Mesenchymal stem cell (in vitro differentiated cells and primary cell): Measurements from ENCODE around the gene COL4A5.
"Not testable (repeated sequence)": the region's sequence is repeated elsewhere in the genome, so short reads cannot be mapped to it uniquely, and the experiment has no call there.

Experiments
- DNase-seq: peaks from one replicate; pipeline ENCODE4 v3.0.0-alpha.2; 2013
- H2AFZ ChIP-seq: one replicate; pipeline ENCODE4 v1.6.1; 2013; ENCODE audit warnings: low read depth, mild to moderate bottlenecking, control low read depth, inconsistent platforms, low read length, moderate library complexity
- H2AK5ac ChIP-seq: 2 replicates; pipeline ENCODE4 v1.6.1; 2013; ENCODE audit warnings: low read length, moderate library complexity, mild to moderate bottlenecking, inconsistent platforms; ENCODE audit not compliant: severe bottlenecking
- H2BK120ac ChIP-seq: one replicate; pipeline ENCODE4 v1.6.1; 2013; ENCODE audit warnings: low read depth, mild to moderate bottlenecking, inconsistent platforms, low read length, moderate library complexity
- H2BK12ac ChIP-seq, 2 experiments: one replicate each; pipeline ENCODE4 v1.6.1; 2013; ENCODE audit warnings: inconsistent platforms in 2 of 2, low read length in 2 of 2, mild to moderate bottlenecking in 2 of 2, moderate library complexity in 2 of 2, control low read depth in 1 of 2
- H2BK15ac ChIP-seq: one replicate; pipeline ENCODE4 v1.6.1; 2013; ENCODE audit warnings: mild to moderate bottlenecking, low read depth, inconsistent platforms; ENCODE audit not compliant: poor library complexity, severe bottlenecking
- H2BK5ac ChIP-seq: 2 replicates; pipeline ENCODE4 v1.6.1; 2013; ENCODE audit warnings: low read depth, mild to moderate bottlenecking, low read length, control low read depth, inconsistent platforms; ENCODE audit not compliant: poor library complexity, severe bottlenecking
- H3K14ac ChIP-seq, 2 experiments: one replicate each; pipeline ENCODE4 v1.6.1; 2013; ENCODE audit warnings: inconsistent platforms in 2 of 2, low read length in 2 of 2, control low read depth in 1 of 2, mild to moderate bottlenecking in 1 of 2, moderate library complexity in 1 of 2
- H3K18ac ChIP-seq, 2 experiments: one replicate each; pipeline ENCODE4 v1.6.1; 2013; ENCODE audit warnings: inconsistent platforms in 2 of 2, low read length in 2 of 2, control low read depth in 1 of 2, low read depth in 1 of 2, mild to moderate bottlenecking in 1 of 2
- H3K23ac ChIP-seq, 2 experiments: one replicate each; pipeline ENCODE4 v1.6.1; 2013; ENCODE audit warnings: inconsistent platforms in 2 of 2, low read length in 2 of 2, mild to moderate bottlenecking in 2 of 2, moderate library complexity in 2 of 2, control low read depth in 1 of 2
- H3K27ac ChIP-seq: 2 replicates; pipeline ENCODE4 v1.5.1; 2013; ENCODE audit warnings: mild to moderate bottlenecking, moderate library complexity, low read length, control low read depth, inconsistent platforms; ENCODE audit not compliant: poor library complexity, severe bottlenecking
- H3K27me3 ChIP-seq, 2 experiments: 2 replicates each; pipeline versions ENCODE4 v1.6.1 to v1.7.0; 2013; ENCODE audit warnings: low read length in 2 of 2, mild to moderate bottlenecking in 2 of 2, moderate library complexity in 2 of 2, control low read depth in 1 of 2, inconsistent platforms in 1 of 2; ENCODE audit not compliant: control insufficient read depth in 1 of 2, insufficient read depth in 1 of 2
- H3K36me3 ChIP-seq, 2 experiments: 2 replicates each; pipeline versions ENCODE4 v1.6.1 to v1.7.0; 2013; ENCODE audit warnings: low read length in 2 of 2, control low read depth in 1 of 2, inconsistent platforms in 1 of 2, low read depth in 1 of 2, mild to moderate bottlenecking in 1 of 2; ENCODE audit not compliant: insufficient read depth in 2 of 2, control insufficient read depth in 1 of 2
- H3K4ac ChIP-seq, 2 experiments: one replicate each; pipeline ENCODE4 v1.6.1; 2013; ENCODE audit warnings: inconsistent platforms in 2 of 2, low read length in 2 of 2, mild to moderate bottlenecking in 2 of 2, moderate library complexity in 2 of 2, control low read depth in 1 of 2, low read depth in 1 of 2
- H3K4me1 ChIP-seq: 2 replicates; pipeline ENCODE4 v1.6.1; 2013; ENCODE audit warnings: low read depth, low read length, control low read depth; ENCODE audit not compliant: control insufficient read depth, insufficient read depth
- H3K4me2 ChIP-seq: 2 replicates; pipeline ENCODE4 v1.6.1; 2013; ENCODE audit warnings: low read length, mild to moderate bottlenecking, inconsistent platforms; ENCODE audit not compliant: poor library complexity, severe bottlenecking
- H3K4me3 ChIP-seq, 2 experiments: 2 replicates each; pipeline versions ENCODE4 v1.5.1 to v1.7.0; 2013; ENCODE audit warnings: low read length in 2 of 2, mild to moderate bottlenecking in 2 of 2, control low read depth in 1 of 2, low read depth in 1 of 2; ENCODE audit not compliant: insufficient read depth in 1 of 2
- H3K79me1 ChIP-seq: replicated peaks from 2 replicates; pipeline ENCODE4 v1.6.1; 2013; ENCODE audit warnings: mild to moderate bottlenecking, control low read depth, low read length, inconsistent platforms; ENCODE audit not compliant: poor library complexity, severe bottlenecking
- H3K9ac ChIP-seq: 2 replicates; pipeline ENCODE4 v1.7.0; 2013; ENCODE audit warnings: mild to moderate bottlenecking, low read length, moderate library complexity
- H3K9me3 ChIP-seq: 2 replicates; pipeline ENCODE4 v1.7.0; 2013; ENCODE audit warnings: mild to moderate bottlenecking, low read length; ENCODE audit not compliant: control insufficient read depth
- H4K8ac ChIP-seq: one replicate; pipeline ENCODE4 v1.6.1; 2013; ENCODE audit warnings: inconsistent platforms, mild to moderate bottlenecking, low read length, moderate library complexity
- H4K91ac ChIP-seq: one replicate; pipeline ENCODE4 v1.6.1; 2013; ENCODE audit warnings: mild to moderate bottlenecking, low read length, inconsistent platforms
- WGBS: methylation state at CpG from one replicate; pipeline ENCODE4 v1.1.7; 2013; ENCODE audit warnings: mixed read lengths; 5-methylcytosine and 5-hydroxymethylcytosine counted together

COL4A5 gene

GRCh38 chrX:108481528-108481927, 41.9 kb downstream of the COL4A5 start:
- not testable (repeated sequence) for H3K4ac ChIP-seq
- WGBS: 100% methylated on average over 6 of the region's 6 CpGs

GRCh38 chrX:108484251-108484650, 44.6 kb downstream of the COL4A5 start:
- Histone ChIP-seq H3K36me3 (peaks cover 0 to 3% of the 10 kb centered on the region in 2 experiments), H2BK120ac (no peak overlapping the region), H2AK5ac (no peak overlapping the region)

More at GRCh38 chrX:108481528-108481927, 41.9 kb downstream of the COL4A5 start:
- not testable (repeated sequence) for H3K18ac ChIP-seq, H2BK12ac ChIP-seq, H2BK15ac ChIP-seq, H2BK120ac ChIP-seq, H3K36me3 ChIP-seq, H4K8ac ChIP-seq, H2AFZ ChIP-seq, H3K14ac ChIP-seq, H3K4me1 ChIP-seq, H3K27me3 ChIP-seq, H3K27ac ChIP-seq, H4K91ac ChIP-seq, H2AK5ac ChIP-seq, H2BK5ac ChIP-seq, H3K9ac ChIP-seq, H3K23ac ChIP-seq, H3K4me2 ChIP-seq, H3K4me3 ChIP-seq, DNase-seq, H3K79me1 ChIP-seq
- peaks cover 21% of the 10 kb centered on the region for H3K9me3 ChIP-seq

GRCh38 chrX:108485960-108486359, 46.3 kb downstream of the COL4A5 start:
- Histone ChIP-seq H3K14ac (no peak overlapping the region), H3K36me3 (peaks cover 0 to 3% of the 10 kb centered on the region in 2 experiments), H3K4me3 (no peak overlapping the region), H3K4ac (no peak overlapping the region), H3K9ac (no peak overlapping the region), H2BK120ac (no peak overlapping the region), H2BK12ac (no peak overlapping the region), H3K9me3 (peaks cover 17% of the 10 kb centered on the region), H2AK5ac (no peak overlapping the region), H4K91ac (no peak overlapping the region), H2BK5ac (no peak overlapping the region), H3K4me2 (no peak overlapping the region), H4K8ac (no peak overlapping the region), H2AFZ (no peak overlapping the region), H3K23ac (no peak overlapping the region), H2BK15ac (no peak overlapping the region), H3K79me1 (peaks cover 4% of the 10 kb centered on the region), H3K27ac (no peak overlapping the region), H3K18ac (no peak overlapping the region), H3K27me3 (peaks cover 0 to under 1% of the 10 kb centered on the region in 2 experiments), H3K4me1 (no peaks in the 10 kb centered on the region)
- no CpG with 5 or more reads among the region's 2 CpGs for WGBS
- no peak for DNase-seq

More at GRCh38 chrX:108484251-108484650, 44.6 kb downstream of the COL4A5 start:
- no peaks in the 10 kb centered on the region for H3K27me3 ChIP-seq
- no peak overlapping the region for H2BK12ac ChIP-seq
- H3K4ac ChIP-seq: no peak overlapping the region
- H3K14ac ChIP-seq: no peak overlapping the region
- whole genome bisulfite sequencing: 100% methylated on average over 3 of the region's 3 CpGs
- no peak overlapping the region for H3K9ac ChIP-seq
- DNase-seq: no peak
- no peak overlapping the region for H4K91ac ChIP-seq
- H3K18ac ChIP-seq: no peak overlapping the region
- peaks cover 21% of the 10 kb centered on the region for H3K9me3 ChIP-seq
- no peak overlapping the region for H3K23ac ChIP-seq
- no peak overlapping the region for H2BK5ac ChIP-seq
- H2BK15ac ChIP-seq: no peak overlapping the region
- no peak overlapping the region for H3K4me2 ChIP-seq
- no peak overlapping the region for H4K8ac ChIP-seq
- H2AFZ ChIP-seq: no peak overlapping the region
- H3K27ac ChIP-seq: no peak overlapping the region
- no peak overlapping the region for H3K4me3 ChIP-seq
- peaks cover 4% of the 10 kb centered on the region for H3K79me1 ChIP-seq
- H3K4me1 ChIP-seq: no peaks in the 10 kb centered on the region

GRCh38 chrX:108494406-108495090, 54.9 kb downstream of the COL4A5 start:
- H3K9ac ChIP-seq: no peak overlapping the region
- no peak overlapping the region for H3K27ac ChIP-seq
- H4K91ac ChIP-seq: no peak overlapping the region
- no peak overlapping the region for H4K8ac ChIP-seq
- no peak overlapping the region for H3K14ac ChIP-seq
- H3K23ac ChIP-seq: no peak overlapping the region
- H2BK5ac ChIP-seq: no peak overlapping the region
- no peaks in the 10 kb centered on the region for H3K9me3 ChIP-seq
- H3K4me1 ChIP-seq: no peaks in the 10 kb centered on the region
- no peak overlapping the region for H3K18ac ChIP-seq
- no CpG with 5 or more reads among the region's 3 CpGs for WGBS
- peaks cover 0 to 2% of the 10 kb centered on the region in 2 experiments for H3K36me3 ChIP-seq
- H3K79me1 ChIP-seq: peaks cover 5% of the 10 kb centered on the region
- no peak overlapping the region for H3K4me3 ChIP-seq
- H2AK5ac ChIP-seq: no peak overlapping the region
- no peak overlapping the region for H2BK12ac ChIP-seq
- peaks cover 0 to 6% of the 10 kb centered on the region in 2 experiments for H3K27me3 ChIP-seq
- no peak overlapping the region for H3K4ac ChIP-seq
- H2AFZ ChIP-seq: no peak overlapping the region
- no peak overlapping the region for H2BK120ac ChIP-seq
- no peak overlapping the region for H2BK15ac ChIP-seq
- DNase-seq: peak; percentile 11
- H3K4me2 ChIP-seq: no peak overlapping the region
